Hepatocyte (in vitro differentiated cells): ENCODE results near the gene CELSR2.

ENCODE experiments used
- CTCF ChIP-seq: fragments of 200-600 bp; sonication (generic); IDR thresholded peaks from 2 replicates; pipeline ENCODE4 v1.5.1; 2016; ENCODE audit warnings: antibody characterized with exemption, mild to moderate bottlenecking; ENCODE audit not compliant: poor library complexity
- EZH2 ChIP-seq: fragments of 200-600 bp; sonication (generic); IDR thresholded peaks from 2 replicates; pipeline ENCODE4 v1.6.1; 2016; ENCODE audit warnings: antibody characterized with exemption, mild to moderate bottlenecking, borderline replicate concordance
- EZH2phosphoT487 ChIP-seq: fragments of 200-600 bp; sonication (generic); IDR thresholded peaks from one replicate; pipeline ENCODE4 v1.6.1; 2018; ENCODE audit warnings: antibody characterized with exemption, mild to moderate bottlenecking, low read depth, moderate library complexity; ENCODE audit not compliant: unreplicated experiment, severe bottlenecking

- TF ChIP-seq CTCF, result no peak
- TF ChIP-seq EZH2, result no peak
- TF ChIP-seq EZH2phosphoT487, result no peak
Measured at GRCh38 chr1:109225711-109226445, 23.5 kb upstream of the CELSR2 start.
